ENCODE results near the gene IFITM1.
"Not testable (repeated sequence)": the region's sequence is repeated elsewhere in the genome, so short reads cannot be mapped to it uniquely, and the experiment has no call there.

The IFITM1 gene

DNA sequence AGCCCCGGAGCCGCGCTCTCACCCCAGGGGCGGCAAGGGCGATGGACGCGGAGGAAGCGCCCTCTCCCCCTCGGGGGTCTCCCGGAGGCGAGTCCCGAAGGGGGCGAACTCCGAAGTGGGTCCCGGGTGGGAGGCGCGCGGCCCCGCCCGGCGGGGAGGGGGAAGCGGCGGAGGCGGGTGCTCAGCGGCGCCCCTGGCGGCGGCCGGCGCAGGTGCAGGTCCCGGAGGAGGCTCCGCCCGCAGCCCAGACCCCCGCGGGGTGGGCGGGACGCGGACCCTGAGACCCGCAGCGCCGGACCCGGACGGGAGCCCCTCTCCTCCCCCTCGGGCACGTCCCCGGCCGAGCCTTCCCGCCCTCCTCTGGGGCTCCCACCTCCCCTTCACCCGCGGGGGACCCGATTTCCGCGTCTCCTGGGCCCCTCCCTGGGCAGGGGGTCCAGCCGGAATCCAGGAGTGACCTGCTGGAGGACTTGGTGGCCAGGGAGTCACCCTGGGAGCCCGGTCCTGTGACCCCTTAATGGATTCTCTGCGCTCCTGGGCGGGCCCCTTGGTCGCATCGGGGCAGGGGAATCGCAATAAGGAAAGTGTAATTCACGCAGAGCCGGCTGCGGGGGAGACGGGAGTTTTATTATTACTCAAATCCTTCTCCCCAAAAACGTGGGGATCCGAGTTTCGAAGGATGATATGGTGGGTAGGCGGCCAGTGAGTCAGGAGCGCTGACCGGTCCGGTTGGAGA lies 2.7 kb upstream of the IFITM1 start:
- not testable (repeated sequence) for DNase-seq

DNA sequence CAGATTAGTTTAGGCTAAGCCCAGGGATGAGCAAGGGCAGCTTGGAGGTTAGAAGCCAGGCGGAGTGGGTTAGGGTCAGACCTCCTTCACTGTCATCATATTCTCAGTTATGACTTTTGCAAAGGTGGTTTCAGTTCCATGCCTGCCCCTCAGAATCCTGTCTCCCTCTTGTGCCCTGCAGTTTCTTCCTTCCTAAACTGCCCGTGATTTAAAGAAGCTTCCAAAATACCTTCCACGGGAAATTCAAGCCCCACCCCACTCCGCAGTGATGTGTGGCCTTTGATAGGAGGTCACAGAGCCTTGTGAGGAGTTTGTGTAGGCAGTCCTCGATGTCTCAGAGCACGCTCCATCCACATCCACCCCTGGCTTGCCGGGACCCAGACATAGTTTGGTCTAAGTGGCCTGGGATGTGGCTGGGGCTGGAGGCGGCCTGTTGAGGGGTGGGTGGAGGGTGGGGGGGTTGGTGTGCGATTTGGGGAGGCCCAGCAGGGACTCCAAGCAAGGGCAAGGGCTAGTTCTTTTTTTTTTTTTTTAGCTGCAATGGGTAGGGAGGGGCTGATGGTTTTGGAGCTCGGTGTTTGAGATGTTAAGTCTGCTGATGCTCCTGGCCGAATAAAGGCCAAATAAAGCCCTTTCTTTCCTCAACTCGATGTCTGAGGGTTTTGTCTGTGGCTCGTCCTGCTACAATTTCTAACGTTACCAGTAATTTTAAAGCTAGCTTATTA lies 1.6 kb upstream of the IFITM1 start:
- DNase-seq: no peak

DNA sequence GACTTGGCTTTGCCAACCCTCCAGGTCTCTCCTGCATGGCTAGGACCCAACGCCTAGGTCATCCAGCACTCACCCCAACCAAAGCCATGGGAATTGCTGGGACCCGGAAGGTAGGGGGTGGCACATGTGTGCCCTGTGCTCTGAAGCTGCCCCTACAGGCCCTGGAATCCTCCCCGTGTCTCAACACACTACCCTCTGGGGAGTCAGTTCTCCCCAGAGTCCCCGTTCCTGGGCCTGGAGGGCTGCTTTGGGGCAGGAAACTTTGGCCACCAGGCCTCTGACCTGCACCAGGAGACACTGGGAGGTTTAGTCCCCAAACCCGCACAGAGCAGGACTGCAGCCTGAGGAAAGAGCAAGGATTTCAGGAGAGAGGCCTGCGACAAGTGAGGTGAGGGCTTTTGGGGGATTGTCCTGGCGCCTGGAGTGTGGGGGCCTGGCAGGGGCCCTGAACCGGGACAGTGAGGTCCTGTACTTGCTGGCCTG lies 495 bp upstream of the IFITM1 start:
- no peak for DNase-seq

DNA sequence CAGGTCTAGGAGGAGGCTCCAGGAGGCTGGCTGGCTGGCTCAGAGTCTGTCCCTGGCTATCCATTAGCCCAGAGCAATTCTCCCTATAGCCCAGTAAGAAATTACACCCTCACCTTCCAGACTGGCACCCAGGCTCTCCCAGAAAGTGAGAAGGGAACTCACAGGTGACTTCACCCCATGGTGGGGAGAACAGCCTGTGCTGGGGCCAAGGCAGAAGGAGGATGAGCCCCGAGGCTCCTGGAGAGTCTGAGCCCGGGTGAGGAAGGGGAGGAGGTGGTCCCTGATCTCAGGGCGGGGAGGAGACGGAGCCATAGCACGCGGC lies 675 bp downstream of the IFITM1 start:
- not testable (repeated sequence) for DNase-seq

DNA sequence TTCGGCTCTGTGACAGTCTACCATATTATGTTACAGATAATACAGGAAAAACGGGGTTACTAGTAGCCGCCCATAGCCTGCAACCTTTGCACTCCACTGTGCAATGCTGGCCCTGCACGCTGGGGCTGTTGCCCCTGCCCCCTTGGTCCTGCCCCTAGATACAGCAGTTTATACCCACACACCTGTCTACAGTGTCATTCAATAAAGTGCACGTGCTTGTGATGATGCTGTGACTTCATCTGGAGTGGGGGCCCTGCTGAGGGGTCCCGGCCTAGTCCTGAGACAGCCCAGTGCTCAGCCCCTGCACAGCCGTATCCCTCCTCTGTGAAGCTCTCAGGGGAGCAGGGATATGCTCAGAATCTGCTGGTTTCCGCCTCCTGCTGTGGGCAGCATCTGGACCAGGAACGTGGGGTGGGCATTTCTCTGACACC lies 1.2 kb downstream of the IFITM1 start:
- DNase-seq: no peak

DNA sequence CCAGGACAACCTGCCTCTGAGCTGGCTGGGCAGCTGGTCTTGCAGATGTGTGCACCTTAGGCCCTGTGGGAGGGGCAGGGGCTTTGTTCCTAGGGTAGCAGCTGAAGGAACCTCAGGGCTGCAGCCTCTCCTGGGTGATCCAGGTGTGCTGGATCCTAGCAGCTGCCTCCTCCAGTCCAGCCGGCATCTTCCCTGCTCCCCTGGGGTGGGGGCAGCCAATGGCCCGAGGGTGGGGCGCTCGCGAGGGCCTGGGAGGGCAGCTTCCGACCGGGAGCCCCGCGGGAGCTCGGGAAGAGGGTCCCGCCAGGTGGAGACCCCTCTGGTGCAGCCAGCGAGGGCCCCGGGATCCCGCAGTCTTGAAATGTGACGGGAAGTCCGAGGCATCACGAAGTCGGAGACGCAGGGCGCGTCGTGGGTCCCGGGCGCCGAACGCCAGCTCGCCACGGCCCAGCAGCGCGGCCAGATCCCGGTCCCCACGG lies 1.7 kb downstream of the IFITM1 start:
- no peak for DNase-seq

DNA sequence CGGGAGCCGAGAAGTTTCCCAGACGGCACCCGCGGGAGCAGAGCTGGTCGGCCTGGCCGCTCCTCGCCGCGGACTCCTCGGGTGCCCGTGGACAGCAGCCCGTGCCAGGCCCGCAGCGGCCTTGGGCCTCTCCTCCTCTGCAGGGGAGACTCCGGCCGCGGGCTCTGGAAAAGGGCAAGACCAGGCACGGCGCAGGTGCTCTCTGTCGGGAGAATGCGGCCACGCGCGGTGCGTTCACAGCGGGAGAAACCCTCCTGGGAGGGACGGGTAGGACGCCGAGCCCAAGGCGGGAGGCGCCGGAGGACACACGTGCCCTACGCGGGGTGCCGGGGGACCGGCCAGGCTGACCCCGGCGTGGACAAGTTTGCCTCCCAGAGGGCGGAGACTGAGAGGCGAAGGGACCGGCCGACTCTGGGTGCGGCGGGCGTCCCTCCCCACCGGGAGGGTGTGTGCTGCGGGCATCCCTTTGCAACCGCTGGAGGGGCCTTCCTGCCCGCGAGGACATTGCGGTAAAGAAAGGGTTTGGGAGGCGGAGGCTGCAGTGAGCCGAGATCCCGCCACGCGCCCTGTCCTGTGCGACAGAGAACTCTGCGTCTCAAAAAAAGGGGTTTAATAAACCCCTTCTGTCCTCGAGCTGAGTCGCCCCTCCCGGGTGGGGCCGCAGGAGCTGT lies 2.3 kb downstream of the IFITM1 start:
- no peak for DNase-seq

DNA sequence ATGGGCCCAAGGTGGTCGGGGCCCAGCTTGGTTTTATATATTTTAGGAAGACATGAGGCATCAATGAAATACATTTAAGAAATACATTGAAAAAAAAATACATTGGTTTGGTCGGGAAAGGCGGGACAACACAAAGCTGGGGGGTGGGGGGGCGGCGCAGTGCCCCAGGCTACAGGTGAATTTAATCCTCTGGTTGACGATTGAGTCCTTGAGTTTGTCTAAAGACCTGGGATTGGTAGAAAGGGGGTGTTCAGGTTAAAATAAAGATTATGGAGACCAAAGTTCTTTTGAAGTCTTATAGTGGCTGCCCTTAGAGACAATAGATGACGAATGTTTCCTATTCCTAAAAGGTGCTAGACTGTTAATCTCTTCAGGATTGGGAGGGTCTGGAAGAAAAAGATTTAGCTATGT lies 3.1 kb downstream of the IFITM1 start:
- no peak for DNase-seq

DNA sequence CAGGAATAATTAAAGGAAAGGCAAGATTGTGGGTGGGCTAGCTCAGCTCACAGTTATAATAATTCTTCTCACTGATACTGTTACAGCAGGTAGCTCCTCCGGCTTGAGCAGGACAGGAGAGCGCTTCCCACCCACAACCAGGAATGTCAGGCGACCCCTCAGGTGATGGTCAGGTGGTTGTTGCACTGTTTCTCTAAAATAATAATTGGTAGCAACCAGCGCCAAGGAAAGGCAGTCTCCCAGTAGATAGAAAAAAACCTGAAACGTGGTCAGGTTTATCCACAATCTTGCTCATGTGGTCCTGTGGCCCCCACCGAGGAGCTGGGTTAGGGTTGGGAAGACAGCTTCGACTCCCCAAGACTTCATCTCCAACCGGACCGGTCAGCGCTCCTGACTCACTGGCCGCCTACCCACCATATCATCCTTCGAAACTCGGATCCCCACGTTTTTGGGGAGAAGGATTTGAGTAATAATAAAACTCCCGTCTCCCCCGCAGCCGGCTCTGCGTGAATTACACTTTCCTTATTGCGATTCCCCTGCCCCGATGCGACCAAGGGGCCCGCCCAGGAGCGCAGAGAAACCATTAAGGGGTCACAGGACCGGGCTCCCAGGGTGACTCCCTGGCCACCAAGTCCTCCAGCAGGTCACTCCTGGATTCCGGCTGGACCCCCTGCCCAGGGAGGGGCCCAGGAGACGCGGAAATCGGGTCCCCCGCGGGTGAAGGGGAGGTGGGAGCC lies 4.0 kb downstream of the IFITM1 start:
- DNase-seq: not testable (repeated sequence)

DNA sequence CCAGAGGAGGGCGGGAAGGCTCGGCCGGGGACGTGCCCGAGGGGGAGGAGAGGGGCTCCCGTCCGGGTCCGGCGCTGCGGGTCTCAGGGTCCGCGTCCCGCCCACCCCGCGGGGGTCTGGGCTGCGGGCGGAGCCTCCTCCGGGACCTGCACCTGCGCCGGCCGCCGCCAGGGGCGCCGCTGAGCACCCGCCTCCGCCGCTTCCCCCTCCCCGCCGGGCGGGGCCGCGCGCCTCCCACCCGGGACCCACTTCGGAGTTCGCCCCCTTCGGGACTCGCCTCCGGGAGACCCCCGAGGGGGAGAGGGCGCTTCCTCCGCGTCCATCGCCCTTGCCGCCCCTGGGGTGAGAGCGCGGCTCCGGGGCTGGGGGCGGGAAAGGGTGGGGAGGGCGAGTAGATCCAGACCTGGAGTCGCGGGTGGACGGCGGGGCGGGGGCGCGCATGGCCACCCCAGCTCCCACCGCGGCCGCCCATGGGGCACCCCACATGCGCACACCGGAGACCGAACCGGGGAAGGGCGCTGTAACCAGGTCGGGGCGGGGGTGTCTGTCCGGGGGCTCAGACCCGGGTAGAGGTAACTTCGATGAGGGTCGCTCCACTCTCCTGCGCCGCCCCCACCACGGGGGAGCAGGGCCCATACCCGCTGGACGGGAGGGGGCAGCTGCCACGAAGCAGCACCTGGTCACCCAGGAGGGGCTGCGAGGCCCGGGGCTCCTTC lies 4.7 kb downstream of the IFITM1 start:
- not testable (repeated sequence) for DNase-seq

DNA sequence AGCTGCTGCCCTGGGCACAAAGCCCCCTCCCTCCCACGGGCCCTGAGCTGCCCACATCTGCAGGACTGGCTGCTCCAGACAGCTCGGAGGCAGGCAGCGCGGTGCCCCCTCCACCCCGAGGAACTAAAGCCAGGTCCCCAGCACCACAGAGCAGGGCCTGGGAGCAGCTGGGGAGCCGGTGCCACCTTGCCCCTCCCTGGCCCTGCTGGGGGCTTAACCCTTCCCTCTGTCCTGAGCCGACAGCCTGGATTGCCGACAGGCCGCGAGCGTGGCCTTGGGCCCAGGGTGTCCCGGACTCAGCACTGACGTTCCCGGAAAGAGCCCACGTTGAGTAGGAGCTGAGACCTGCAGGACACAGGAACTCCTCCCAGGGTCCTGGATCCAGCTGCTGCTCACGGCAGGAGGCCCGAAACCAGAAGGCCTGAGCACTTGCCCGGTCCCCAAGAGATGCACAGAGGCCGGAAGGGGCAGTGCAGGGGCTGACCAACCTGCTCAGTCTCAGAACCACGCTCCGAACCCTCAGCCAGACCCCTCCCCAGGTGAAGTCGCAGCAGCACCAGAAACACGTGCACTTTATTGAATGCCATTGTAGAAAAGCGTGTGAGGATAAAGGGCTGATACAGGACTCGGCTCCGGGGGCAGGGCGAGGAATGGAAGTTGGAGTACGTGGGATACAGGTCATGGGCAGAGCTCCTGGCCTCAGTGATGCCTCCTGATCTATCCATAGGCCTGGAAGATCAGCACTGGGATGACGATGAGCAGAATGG lies 5.5 kb downstream of the IFITM1 start:
- not testable (repeated sequence) for DNase-seq

DNA sequence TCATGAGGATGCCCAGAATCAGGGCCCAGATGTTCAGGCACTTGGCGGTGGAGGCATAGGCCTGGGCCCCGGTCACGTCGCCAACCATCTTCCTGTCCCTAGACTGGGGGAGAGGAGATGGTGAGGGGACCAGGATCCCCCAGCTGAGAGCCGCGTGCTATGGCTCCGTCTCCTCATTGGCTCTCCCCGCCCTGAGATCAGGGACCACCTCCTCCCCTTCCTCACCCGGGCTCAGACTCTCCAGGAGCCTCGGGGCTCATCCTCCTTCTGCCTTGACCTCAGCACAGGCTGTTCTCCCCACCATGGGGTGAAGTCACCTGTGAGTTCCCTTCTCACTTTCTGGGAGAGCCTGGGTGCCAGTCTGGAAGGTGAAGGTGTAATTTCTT lies 6.0 kb downstream of the IFITM1 start:
- DNase-seq: not testable (repeated sequence)

DNA sequence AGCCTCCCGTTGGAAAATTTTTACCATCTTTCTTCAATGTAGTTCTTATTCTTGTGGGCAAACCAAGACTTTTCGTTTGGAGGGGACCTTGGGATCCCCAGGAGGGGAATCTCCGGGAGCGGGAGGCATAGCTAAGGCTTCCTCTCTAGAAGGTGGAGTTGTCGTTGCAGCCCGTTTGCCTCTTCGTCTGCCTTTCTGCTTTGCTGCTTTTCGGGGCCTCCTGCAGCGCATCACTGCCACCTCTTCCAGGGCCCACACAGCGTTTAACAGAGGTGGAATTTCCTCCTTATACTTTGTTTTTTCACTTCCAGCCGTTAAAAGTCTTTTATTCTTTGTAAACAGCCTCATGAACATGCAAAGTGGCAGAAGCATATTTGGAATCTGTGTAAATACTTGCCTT lies 10.3 kb downstream of the IFITM1 start:
- DNase-seq: no peak

DNA sequence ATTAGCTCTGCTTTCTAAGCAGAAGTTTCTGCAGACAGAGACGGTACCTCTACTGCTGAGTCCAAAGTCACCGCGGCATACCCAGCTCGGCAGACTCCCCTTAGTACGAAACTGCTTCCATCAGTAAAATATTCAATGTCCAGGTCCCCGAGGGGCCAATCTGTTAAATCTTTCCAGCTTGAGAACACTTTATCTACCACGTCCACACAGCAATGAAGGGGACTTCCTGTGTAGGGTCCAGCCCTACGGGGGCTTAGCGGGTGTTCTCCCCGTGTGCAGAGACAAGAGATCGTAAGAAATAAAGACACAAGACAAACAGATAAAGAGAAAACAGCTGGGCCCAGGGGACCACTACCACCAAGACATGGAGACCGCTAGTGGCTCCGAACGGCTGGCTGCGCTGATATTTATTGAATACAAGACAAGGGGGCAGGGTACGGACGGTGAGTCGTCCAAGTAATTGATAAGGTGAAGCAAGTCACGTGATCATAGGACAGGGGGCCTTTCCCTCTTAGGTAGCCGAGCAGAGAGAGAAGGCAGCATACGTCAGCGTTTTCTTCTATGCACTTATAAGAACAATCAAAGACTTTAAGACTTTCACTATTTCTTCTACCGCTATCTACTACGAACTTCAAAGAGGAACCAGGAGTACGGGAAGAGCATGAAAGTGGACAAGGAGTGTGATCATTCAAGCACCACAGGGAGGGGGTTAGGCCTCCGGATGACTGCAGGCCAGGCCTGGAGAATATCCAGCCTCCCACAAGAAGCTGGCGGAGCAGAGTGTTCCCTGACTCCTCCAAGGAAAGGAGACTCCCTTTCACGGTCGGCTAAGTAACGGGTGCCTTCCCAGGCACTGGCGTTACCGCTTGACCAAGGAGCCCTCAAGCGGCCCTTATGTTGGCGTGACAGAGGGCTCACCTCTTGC lies 11.0 kb downstream of the IFITM1 start:
- not testable (repeated sequence) for DNase-seq

DNA sequence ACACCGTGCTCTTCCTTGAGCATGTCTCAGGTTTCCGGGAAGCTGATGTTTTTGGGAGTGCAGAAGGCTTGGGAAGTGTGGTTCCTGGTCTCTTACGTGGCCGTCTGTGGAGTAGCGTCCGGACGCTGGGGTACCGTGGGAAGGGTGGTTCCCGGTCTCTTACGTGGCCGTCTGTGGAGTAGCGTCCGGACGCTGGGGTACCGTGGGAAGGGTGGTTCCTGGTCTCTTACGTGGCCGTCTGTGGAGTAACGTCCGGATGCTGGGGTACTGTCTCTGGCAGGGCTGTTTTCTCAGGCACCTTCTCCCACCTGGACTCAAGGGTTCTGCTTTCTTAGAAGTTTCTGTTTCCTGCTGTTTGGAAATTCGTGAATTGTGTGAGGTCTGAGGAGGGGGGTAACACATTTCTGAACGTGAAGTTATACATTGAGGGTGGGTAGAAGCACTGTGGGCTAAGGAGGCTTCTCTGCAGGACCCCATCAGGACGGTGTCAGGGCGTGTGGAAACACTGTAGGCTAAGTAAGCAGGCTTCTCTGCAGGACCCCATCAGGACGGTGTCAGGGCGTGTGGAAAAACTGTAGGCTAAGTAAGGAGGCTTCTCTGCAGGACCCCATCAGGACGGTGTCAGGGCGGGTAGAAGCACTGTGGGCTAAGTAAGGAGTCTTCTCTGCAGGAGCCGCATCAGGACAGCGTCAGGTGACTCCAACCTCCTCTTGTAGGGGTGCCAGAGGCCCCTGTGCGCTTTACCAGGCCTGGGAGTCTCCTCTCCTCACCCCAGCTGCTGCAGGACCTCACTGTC lies 12.2 kb downstream of the IFITM1 start:
- no peak for DNase-seq

DNA sequence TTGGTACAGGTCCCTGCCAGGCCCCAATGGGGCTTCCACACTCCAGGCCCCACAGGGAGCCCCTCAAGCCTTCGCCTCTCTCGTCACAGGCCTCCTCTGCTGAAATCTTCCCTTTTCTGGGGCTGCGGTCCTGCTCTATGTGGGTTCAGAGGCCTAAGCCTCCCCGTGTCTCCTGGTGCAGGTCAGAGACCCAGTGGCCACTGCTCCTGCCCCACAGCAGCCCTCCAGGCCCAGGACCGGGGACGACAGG lies 12.7 kb downstream of the IFITM1 start:
- no peak for DNase-seq

DNA sequence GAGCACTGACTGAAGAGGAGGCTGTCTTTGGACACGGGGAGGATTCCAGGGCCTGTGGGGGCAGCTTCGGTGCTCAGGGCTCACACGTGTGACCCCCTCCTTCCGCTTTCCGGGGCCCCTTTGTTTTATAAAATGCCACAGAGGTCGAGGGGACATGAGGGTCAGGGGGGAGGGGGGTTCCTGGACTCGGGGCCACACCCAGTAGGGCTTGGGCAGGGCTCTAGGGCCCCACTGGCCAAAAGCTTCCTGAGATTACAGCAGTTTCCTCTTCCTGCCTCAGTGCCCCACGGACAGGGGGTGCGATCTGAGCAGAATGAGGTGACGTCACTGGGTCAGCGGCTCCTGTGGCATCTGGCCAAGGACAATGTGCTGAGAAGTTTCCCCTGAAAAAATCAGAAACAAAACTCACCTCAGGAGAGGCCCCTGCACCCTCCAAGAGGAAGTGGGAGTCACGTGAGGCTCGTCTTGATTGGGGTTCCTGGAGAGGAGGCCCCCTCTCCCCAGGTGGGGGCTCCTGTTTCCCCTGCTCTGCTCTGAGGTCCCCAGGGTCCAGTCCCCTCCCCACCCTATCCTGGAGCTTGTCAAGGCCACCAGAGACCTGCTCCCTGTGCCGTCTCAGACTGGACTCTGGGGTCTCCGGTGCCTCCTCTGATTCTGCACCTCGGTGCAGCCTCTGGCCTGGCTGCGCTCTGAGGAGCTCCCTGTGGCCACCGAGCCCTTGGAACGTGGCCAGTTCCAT lies 13.2 kb downstream of the IFITM1 start:
- no peak for DNase-seq

DNA sequence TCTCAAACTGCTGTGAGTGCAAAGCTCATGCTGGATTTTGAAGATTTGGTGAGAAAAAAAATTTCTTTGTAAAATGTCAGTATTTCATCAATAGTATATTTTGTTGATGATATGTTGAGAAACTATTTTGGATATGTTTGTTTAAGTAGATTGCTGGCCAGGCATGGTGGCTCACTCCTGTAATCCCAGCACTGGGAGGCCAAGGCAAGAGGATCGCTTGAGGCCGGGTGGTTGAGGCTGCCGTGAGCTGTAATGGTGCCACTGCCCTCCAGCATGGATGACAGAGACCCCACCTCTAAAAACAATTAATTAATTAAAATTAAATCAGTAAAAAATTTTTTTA lies 13.7 kb downstream of the IFITM1 start:
- DNase-seq: no peak

DNA sequence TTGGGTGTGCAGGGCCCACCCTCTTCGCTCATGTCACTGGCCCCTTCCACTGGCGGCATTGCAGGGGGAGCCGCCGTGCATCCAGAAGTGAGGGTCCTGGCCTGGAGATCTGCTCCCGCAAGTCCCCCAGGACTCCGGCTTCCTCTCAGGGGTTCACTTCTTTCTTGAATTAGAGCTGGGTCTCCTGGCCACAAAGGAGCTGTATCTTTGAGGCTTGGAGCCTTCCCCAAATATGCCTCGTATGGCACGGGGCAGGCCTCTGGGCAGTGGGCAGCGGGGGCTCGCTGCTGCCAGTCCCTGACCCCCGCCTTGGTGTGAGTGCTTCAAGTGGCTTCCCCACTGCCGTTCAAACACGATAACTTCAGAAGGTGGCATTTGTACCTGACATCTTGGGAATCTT lies 14.2 kb downstream of the IFITM1 start:
- DNase-seq: no peak

Data from NCI-H446 treated with DMSO at 0.1 percent for 48 hours (cell line).